NCI-H146 (cell line): ENCODE data around the gene TSSK6.
A peak's percentile ranks its signal among the peaks of the same experiment; 100 is the strongest.

Experiments used
- DNase-seq: peaks from one replicate; lab custom pipeline; 2025; lab: John Stamatoyannopoulos, UW

The TSSK6 gene

DNA sequence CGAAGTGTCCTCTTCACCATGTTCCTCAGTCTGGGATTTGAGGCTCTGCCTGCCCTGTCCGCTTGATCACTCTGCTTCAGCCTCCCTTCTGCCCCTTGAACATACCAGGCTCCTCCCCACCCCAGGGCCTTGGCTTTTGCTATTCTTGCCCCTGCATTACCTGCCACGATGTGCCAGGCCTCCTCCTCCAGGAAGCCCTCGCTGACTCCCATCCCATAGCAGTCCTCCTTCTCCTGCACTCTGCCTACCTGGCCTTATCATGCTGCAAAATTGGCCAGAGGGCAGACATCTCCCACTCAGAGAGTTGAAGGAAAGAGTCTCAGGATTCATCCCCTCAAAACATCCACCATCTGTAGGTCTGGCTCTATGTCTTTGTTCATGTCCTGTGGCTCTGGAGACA lies 15.5 kb upstream of the TSSK6 start:
- DNase-seq, result no peak

DNA sequence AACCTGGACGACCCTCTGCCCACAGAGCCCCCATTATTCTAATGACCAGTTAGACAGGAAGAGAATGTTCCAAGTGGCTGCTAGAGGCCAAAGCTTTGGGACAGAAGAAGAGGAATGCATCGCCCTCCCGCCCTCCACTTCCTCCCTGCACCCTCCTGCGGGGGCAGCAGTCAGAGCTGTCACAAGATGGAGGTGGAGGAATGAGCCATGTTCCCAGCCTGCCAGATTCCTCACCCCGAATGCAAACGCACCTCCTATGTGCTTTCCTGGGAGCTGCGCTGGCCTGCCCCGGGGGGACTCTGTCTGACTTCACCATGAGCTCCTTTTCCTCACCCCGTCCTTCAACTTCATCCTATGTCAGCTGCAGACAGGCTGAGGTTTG lies 15.1 kb upstream of the TSSK6 start:
- DNase-seq, result no peak

DNA sequence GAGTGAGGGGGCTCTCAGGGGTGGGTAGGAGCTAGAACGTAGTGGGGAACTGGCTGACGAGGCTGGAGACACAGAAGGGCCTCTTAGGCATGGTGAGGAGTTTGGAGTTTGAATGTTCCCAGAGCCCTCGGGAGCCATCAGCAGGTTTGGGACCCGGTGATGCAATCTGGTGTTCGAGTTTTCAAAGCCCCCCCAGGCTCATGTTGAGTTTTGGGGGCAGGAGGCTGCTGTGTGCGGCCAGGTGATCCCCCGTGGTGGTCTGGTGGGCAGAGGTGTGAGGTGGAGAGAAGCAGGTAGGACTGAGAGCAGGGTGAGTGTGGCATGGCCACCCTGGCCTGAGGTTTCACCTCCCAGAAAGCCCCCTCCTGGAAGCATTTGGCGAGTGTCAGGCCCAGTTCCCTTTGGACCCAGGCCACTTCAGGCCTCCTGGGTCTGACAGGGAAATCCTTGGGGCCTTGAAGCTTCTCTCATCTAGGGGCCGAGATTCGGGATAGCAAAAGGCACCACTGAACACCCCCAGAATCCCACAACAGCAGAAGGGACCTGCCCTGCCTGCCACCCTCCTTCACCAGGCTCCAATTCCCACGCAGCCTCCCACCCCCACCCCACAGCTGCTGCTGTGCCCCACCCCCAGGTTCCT lies 14.6 kb upstream of the TSSK6 start:
- no peak for DNase-seq

DNA sequence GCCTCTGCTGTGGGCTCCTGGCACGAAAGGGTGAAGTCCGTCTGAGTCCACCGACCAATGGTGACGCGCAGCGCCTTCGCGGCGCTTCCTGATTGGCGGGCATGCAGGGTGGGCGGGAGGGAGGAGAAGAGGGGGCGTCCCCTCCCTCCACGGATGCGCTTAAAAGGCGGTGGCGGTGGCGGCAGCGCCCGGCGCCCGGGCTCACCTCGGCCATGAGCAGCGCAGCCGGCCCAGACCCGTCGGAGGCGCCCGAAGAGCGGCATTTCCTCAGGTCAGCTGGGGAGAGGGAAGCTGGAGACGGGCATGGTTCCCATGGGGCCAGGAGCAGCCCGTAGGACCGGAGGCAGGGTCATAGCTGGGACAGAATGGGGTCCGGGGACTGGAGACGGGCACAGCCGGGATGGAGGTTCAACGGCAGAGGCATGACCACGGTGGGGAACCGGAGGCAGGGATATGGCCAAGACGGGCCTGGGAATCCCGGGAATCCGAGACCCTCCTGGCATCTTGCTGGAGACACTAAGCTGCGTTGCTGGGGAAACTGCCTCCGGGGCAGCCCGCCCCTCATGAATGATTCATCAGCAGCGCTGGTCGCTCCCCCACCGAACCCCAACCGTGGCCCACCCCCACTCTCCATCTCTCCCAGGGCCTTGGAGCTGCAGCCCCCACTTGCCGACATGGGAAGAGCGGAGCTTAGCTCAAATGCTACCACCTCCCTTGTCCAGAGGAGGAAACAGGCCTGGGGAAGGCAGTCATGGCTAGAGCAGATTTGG lies 13.6 kb upstream of the TSSK6 start, which contains the start of gene YJEFN3:
Gene YJEFN3 (plus strand): TSS at position 191 of the 770 bp plus-strand sequence. CDS start 22 bp downstream, at position 213.
- no peak for DNase-seq

DNA sequence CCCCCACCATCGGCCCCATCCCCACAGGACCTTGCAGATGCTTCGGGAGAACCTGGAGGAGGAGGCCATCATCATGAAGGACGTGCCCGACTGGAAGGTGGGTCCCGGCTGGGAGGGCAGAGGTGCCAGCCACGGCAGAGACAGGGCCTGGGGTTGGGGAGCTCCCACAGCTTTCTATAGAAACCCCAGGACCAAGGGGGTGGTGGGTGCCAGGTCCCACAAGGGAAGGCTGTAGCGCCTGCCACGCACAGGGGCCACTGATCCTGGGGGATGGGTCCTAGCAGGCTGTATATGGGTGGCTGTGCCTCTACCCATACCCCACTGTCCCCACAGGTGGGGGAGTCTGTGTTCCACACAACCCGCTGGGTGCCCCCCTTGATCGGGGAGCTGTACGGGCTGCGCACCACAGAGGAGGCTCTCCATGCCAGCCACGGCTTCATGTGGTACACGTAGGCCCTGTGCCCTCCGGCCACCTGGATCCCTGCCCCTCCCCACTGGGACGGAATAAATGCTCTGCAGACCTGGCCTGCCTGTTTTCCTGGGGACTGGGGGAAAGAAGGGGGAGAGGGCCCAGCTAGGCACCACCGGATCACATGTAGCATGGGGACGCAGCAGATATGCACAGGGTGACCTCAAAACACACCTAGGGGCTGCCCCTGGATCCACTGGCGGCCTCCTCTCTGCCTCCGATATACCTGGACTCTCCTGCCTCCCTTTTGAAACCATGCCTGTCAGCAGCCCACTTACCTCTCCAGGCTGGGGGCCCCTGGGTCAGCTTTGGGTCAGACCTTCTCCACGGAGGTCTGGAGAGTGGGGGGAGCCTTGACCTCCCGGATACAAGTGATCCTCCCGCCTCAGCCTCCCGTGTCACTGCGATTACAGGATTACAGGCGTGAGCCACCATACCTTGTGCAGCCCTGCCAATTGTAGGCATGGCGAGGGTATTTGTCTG lies 12.6 kb upstream of the TSSK6 start:
- DNase-seq, result no peak

DNA sequence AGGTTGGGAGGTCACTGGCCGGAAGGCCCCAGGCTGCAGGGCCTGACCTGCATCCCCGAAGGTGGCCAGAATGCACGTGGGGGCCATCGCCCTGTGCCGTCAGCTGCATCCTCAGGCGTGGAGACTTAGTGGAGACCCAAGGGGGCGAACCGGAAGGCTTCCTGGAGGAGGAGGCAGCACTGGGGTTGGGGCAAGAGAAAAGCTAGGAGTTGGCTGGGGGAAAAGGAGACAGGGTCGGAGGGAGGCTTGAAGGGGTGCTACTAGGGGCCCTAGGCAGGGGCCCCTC lies 12.0 kb upstream of the TSSK6 start:
- DNase-seq, result no peak

DNA sequence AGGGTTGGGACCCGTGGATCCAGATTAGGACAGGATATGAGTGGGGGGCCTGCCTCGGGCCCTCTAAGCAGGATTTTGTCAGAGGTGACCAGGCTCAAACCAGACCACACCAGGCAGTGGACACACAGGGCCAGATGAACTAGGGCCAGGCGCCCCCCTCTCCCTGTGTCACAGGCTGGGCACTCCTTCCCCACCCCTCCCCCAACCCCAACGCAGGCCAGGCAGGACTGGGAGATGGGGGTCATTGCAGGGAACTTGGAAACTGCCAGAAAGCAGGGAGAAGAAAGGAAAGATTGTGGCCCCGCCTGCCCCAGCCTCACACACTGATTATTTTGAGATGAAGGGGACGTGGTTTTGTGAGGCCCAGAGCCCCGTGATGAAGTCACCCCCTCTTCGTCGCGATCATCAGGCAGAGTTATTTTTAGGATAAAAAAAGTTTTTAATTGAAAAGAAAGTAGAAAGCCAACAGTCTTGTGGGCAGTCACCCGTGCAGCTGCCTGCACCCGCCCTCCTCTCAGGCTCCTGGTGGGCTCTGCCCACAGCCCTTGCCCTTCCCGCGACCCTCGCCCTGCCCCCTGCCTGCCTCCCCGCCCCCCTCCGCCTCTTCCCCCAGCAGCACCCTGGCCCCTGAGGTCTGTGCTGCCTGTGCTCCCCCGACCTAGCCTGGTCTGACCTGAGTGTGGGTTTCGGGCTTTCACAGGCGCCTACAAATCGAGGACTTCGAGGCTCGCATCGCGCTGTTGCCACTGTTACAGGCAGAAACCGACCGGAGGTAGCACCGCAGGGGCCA lies 11.4 kb upstream of the TSSK6 start:
- no peak for DNase-seq

DNA sequence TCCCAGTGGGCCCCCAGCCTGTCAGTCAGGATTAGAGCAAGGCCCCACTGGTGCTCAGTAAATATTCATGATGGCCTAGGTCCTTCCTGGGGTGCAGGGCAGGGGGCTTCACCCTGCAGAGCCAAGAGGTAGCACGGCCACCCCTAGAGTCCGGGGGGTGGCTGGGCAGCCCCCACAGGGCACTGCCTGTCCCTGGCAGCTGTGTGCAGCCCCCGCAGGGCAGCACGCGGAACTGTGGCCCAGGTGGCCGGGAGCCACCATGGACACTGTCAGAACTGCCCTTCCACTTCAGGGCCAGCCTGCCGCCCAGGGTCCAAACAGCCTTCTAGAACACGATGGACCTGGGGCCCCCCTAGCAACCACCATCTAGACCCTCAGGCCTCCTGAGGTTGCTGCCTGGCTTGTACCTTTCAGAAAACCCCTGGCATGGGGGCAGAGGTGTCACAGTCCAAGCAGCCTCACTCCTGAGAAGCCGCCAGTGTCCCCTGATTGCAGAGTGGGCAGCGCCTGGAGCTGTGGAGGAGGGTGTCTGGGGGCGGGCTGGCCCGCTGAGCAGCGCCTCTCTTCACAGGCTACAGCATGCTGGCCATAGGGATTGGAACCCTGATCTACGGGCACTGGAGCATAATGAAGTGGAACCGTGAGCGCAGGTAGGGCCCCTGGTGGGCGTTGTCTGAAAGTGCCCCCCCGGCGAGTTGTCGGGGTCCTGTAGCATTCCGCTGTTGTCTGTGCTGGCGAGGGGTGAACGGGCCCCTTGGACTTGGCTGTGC lies 10.4 kb upstream of the TSSK6 start:
- no peak for DNase-seq

DNA sequence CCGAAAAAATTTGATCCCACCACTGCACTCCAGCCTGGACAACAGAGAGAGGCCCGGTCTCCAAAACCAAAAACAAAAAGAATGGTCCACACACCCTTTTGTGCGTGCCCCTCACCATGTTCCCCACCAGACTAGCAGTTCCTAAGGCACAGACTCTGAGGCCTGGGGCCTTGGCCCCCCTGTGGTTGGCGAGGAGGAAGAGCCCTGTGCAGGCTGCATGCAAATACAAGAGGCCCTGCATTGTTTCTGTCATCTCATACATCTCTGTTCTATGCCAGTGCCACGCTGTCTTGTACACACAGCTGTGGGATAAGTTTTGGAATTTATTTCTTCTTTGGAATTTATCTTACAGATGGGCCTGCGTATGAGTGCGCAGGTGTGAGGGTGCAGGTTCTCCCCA lies 8.7 kb upstream of the TSSK6 start:
- no peak for DNase-seq

DNA sequence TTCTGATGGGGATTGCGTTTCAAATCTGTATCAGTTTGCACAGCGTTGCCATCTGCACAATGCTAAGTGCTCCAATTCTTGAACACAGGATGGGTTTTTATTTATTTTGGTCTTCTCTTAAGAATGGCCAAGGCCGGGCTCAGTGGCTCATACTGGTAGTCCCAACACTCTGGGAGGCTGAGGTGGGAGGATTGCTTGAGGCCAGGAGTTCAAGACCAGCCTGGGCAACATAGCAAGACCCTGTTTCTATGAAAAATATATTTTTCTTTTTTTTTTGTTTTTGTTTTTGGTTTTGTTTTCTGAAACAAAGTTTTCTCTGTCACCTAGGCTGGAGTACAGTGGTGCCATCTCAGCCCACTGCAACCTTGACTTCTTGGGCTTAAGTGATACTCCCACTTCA lies 7.8 kb upstream of the TSSK6 start:
- DNase-seq, result no peak

DNA sequence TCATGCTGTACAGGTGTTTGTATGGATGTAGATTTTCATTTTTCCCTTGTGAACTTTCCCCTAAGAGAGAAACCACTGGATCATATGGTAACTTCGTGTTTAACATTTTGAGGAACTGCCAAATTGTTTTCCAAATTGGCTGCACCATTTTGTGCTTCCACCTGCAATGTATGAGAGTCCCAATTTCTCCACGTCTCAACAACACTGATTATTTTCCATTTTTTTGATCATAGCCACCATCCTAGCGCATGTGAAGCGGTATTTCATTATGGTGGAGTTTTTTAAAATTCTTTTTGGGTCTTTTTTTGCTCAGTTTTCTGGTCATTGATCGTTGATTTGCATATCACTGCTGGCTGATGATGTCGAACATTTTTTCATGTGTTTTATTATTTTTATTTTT lies 5.6 kb upstream of the TSSK6 start:
- no peak for DNase-seq

DNA sequence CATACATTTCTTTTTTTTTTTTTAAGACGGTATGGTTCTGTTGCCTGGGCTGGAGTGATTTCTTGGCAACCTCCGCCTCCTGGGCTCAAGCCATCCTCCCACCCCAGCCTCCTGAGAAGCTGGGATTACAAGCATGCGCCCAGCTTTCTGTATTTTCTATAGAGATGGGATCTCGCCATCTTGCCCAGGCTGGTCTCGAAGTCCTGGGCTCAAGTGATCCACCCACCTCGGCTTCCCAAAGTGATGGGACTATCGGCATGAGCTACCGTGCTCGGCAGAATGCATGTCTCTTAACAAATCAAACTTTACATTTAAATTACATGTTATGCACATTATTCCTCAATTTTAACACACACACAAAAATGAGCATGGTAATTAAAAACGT lies 1.9 kb upstream of the TSSK6 start:
- DNase-seq, result no peak

DNA sequence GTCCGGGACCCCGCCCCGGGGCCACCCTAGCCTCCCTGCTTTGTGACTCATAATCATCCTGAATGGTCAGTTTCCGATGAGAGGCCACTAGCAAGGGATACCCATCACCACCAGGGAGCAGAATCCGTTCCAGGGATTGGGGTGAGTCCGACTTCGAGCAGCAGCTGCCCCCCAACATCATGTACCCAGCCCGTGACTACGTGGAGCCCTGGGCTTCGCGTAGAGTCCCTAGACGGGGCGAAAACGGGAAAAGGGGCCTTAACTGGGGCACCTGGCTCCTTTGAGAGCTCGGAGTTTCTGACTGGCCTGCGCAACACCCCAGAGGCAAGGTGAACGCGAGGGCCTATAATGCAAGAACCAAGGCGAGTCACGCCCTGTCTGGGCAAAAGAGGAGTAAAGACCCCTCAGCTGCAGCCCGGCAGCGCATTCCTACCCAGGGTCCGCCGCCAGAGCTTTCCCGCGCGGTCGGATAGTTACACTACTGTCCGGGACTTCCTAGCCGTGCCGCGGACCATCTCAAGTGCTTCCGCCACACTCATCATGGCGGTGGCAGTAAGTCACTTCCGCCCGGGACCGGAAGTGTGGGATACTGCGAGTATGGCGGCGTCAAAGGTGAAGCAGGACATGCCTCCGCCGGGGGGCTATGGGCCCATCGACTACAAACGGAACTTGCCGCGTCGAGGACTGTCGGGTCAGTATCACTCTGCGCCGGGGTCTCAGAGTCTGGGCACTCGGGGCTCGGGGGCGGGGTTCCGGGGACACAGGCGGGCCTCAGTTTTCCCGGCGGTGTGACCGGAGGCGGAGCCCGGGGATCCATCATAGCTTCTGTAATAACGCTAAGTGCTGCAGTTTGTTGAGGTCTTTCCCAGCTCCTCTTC lies 533 bp upstream of the TSSK6 start, which contains the start of gene NDUFA13:
Gene NDUFA13 (plus strand): TSS at position 584 of the 878 bp plus-strand sequence. CDS start 14 bp downstream, at position 598.
- peak; percentile 93 for DNase-seq

DNA sequence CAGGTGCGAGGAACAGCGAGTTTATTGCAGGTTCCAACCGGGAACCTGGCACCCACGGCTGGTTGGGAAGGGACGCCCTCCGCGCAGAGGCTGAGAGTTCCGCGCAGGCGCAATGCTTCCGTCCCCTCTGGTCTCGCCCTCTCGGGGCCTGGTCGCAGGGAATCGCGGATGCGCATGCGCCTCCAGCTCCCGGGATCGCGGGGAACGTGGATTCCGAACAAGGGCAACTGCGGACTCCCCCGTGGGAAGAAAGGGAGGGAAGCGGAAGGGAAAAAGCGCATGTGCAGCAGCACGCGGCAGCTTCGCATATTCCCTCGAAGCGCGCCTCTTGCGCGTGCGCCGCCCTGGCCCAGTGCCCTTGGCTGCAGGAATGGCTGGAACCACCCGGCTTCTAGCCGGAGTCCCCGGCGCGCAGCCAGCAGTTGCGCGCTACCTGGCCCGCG lies 1.1 kb downstream of the TSSK6 start:
- no peak for DNase-seq

DNA sequence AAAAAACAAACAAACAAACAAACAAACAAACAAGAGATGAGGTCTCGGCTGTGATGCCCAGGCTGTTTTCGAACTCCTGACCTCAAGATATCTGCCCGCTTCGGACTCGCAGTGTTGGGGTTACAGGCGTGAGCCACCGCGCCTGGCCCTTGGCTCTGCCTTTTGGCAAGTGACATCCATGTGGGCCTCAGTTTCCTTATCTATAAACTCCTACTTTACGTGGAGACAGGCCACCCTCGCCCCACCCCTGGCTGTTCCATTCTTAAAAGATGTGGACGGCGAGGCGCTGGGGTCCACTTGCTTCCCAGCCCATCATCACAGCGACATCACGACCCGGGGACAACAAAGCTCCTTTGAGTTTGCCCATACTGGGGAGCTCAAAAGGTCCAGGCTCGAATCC lies 1.7 kb downstream of the TSSK6 start:
- DNase-seq, result no peak

DNA sequence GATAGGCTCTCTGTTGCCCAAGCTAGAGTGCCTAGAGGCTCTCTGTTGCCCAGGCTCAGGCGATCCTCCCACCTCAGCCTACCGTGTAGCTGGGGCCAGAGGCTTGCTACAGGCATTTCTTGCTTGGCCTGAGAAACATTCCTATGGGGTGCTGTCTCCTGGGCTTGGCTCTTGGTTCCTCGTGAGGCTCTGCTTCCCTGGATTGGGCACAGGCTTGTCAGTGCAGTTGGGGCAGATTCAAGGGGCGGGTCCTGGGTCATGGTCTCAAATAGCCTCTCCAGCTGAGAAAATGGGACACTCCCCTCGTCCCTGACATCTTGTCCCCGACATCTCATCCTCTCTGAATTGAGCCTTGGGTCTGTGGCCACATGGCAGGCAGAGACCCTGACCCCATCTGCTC lies 4.9 kb downstream of the TSSK6 start:
- DNase-seq, result no peak

DNA sequence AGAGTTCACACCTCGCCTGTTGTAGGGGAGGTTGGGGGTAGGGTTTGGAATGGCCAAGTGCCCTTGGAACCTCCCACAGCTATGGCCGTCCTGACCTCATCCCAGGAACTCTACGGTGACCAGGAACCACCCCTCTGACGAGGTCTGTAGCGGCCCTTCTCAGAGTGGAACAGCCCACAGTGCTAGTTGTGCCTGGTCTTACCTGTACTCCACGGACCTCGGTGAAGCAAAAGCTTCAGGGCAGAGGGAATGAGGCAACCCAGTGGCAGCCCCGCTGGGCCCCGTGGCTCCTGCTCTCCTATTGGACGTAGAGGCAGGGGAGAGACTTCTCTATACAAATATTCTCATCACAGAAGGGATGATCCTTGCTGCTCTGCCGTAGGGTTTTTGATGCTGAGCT lies 7.1 kb downstream of the TSSK6 start:
- no peak for DNase-seq

DNA sequence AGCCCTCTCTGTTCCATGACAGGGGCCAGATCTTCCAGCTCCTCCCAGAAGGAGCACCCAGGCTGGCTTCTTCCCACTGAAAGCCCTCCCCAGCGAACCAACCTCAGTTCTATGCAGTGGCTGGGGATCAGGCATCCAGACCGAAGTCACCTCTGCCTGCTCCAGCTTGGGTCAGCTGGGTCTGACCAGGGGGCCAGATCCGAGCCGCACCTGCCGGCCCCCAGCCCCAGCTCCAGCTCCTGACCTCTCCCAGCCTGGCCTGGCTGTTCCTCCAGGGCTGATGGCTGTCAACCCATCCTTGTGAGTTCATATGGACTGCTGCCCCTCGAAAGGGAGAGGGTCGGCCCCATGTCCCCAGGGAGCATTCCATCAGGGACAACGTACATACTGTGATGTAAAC lies 8.0 kb downstream of the TSSK6 start:
- no peak for DNase-seq

DNA sequence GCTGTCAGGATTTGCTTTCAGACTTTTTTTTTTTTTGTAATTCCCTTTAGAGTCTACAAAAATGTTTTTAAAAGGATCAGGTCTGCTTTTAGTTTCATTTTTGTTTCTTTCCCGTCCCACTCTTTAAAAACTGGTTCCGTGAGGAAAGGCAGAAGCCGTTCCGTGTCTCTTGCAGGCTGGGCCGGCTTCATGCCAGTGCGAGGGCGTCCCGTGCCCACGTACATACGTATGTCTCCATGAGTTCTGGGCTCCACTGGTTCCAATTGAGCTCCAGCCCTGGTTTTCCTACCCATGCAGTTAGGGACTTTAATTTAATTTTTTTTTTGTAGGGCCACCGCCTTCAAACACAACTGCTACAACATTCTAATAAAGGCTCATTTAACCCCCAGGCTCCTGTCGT lies 8.8 kb downstream of the TSSK6 start:
- DNase-seq, result no peak

DNA sequence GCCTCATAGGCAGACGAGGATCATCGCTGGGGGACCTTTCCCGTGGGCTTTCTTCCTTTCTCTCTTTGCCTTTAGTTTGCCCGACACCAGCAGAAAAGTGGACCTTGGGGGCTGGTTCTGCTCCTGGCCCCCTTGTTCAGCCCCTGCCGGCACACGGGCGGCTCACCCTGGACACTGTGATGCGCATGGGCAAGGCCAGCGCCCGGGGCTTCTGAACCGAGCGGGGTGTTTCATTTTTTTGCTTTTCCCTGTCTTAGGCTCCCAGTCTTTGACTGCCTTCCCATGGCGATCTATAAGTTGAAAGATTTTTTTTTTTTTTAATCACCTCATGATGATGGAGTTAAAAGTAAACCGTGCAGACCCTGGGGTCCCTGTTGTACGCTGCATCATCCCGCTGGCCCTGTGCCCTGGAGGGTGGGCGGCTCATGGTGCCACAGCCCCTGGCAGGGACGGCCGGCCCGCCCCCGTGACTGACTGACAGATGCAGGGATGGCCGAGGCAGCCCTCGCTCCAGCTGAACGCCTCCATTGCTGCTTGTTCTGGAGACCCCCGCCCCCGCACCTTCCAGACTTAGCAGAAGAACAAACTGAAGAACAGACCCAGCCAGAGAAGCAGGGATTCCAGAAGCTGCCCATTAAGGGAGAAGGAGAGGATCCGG lies 9.6 kb downstream of the TSSK6 start:
- DNase-seq, result no peak
